HCT116 (cell line): ENCODE measurements around the gene RBM26. TPM values are rescaled to one million over a fixed set of nuclear protein-coding genes. Genes with fewer than 3 reads are reported as not detected.

ENCODE experiments used
- ATAC-seq: fragments of 200-7000 bp; cut with Tn5 transposase; 2 replicates; pipeline ENCODE4 v1.9.1; 2020; ENCODE audit warnings: mild to moderate bottlenecking, moderate library complexity
- BruUV-seq: library from RNA; stranded (reverse); fragments of 400-500 nt; replicated peaks from 2 replicates; lab custom pipeline; 2021; lab: Mats Ljungman, UMichigan
- CTCF ChIA-PET: fragments of 300-600 bp; sonication (Branson Sonifier 250); formaldehyde crosslinking; loops from one replicate; lab custom pipeline; 2021; ENCODE audit warnings: antibody characterized with exemption; lab: Charles Lee
- POLR2A ChIA-PET: fragments of 300-600, 350-600 bp; sonication (Branson Sonifier 250); formaldehyde crosslinking; loops from one replicate; lab custom pipeline; 2021; ENCODE audit warnings: antibody characterized with exemption; lab: Charles Lee
- RAD21 ChIA-PET, 2 experiments: fragments of 300-600 bp; sonication (Branson Sonifier 250); formaldehyde crosslinking; loops; one replicate each; lab custom pipeline; 2023; ENCODE audit warnings: low total read pairs in 2 of 2; ENCODE audit not compliant: uncharacterized antibody in 2 of 2, unreplicated experiment in 2 of 2, low non-redundant PET in 1 of 2; lab: Charles Lee
- DNase-seq: peaks from one replicate; pipeline ENCODE4 v3.0.0-alpha.2; 2010; ENCODE audit warnings: low read depth, low spot score
- H2AFZ ChIP-seq: fragments of 200-600 bp; shearing (Covaris generic), sonication (generic); 2 replicates; pipeline ENCODE4 v1.6.1; 2017; ENCODE audit warnings: low read depth, mixed run types, mixed read lengths, antibody characterized with exemption, low read length; ENCODE audit not compliant: poor library complexity, severe bottlenecking
- H3K27ac ChIP-seq: 2 replicates; pipeline ENCODE4 v1.5.1; 2012; ENCODE audit warnings: low read depth, low read length
- H3K27me3 ChIP-seq: fragments of 200-600 bp; sonication (generic); 2 replicates; pipeline ENCODE4 v1.6.1; 2016; ENCODE audit warnings: mixed run types, low read length, mixed read lengths; ENCODE audit not compliant: insufficient read depth
- H3K36me3 ChIP-seq, 2 experiments: fragments of 200-500 bp in 1 of 2; fragments of 200-600 bp in 1 of 2; sonication (Bioruptor generic) in 1 of 2; sonication (generic) in 1 of 2; 2 replicates each; pipeline versions ENCODE4 v1.5.1 to v1.6.1; 2014 to 2016; ENCODE audit warnings: low read length in 2 of 2, inconsistent platforms in 1 of 2, mixed read lengths in 1 of 2, mixed run types in 1 of 2; ENCODE audit not compliant: insufficient read depth in 2 of 2, control insufficient read depth in 1 of 2
- H3K4me1 ChIP-seq, 2 experiments: fragments of 200-600 bp in 1 of 2; sonication (generic) in 1 of 2; 2 replicates each; pipeline versions ENCODE4 v1.5.1 to v1.6.1; 2012 to 2017; ENCODE audit warnings: low read length in 2 of 2, inconsistent platforms in 1 of 2, mild to moderate bottlenecking in 1 of 2, mixed read lengths in 1 of 2, mixed run types in 1 of 2, moderate library complexity in 1 of 2; ENCODE audit not compliant: insufficient read depth in 2 of 2, control insufficient read depth in 1 of 2
- H3K4me2 ChIP-seq: fragments of 200-600 bp; sonication (generic); 2 replicates; pipeline ENCODE4 v1.6.1; 2017; ENCODE audit warnings: mixed run types, low read length, mixed read lengths
- H3K4me3 ChIP-seq, 2 experiments: fragments of 200-600 bp in 1 of 2; sonication (generic) in 1 of 2; replicated peaks in 1 of 2; 2 replicates each; pipeline ENCODE4 v1.5.1; 2011 to 2016; ENCODE audit warnings: low read length in 2 of 2, control low read depth in 1 of 2, low read depth in 1 of 2, mild to moderate bottlenecking in 1 of 2, mixed read lengths in 1 of 2, mixed run types in 1 of 2
- H3K79me2 ChIP-seq: fragments of 200-600 bp; sonication (generic); 2 replicates; pipeline ENCODE4 v1.6.1; 2017; ENCODE audit warnings: mild to moderate bottlenecking, mixed run types, low read length, moderate library complexity, mixed read lengths; ENCODE audit not compliant: insufficient read depth
- H3K9ac ChIP-seq: fragments of 200-600 bp; sonication (generic); 2 replicates; pipeline ENCODE4 v1.6.1; 2016; ENCODE audit warnings: low read length, mixed read lengths
- H3K9me2 ChIP-seq: fragments of 200-600 bp; sonication (generic), shearing (Covaris generic); 2 replicates; pipeline ENCODE4 v1.6.1; 2017; ENCODE audit warnings: mixed run types, mild to moderate bottlenecking, moderate library complexity; ENCODE audit not compliant: insufficient read depth
- H3K9me3 ChIP-seq, 2 experiments: fragments of 200-500 bp in 1 of 2; fragments of 200-600 bp in 1 of 2; sonication (Bioruptor generic) in 1 of 2; sonication (generic) in 1 of 2; 2 replicates each; pipeline ENCODE4 v1.6.1; 2014 to 2017; ENCODE audit warnings: low read length in 2 of 2, mixed read lengths in 2 of 2, inconsistent platforms in 1 of 2, low read depth in 1 of 2, mild to moderate bottlenecking in 1 of 2, mixed run types in 1 of 2, moderate library complexity in 1 of 2; ENCODE audit not compliant: control insufficient read depth in 1 of 2, insufficient read depth in 1 of 2
- H4K20me1 ChIP-seq: fragments of 200-600 bp; sonication (generic), shearing (Covaris generic); 2 replicates; pipeline ENCODE4 v1.6.1; 2017; ENCODE audit warnings: mixed run types, mild to moderate bottlenecking, moderate library complexity; ENCODE audit not compliant: insufficient read depth
- CBX3 ChIP-seq: IDR thresholded peaks from 2 replicates; pipeline ENCODE4 v1.6.1; 2012; ENCODE audit warnings: low read depth
- CEBPB ChIP-seq: IDR thresholded peaks from 2 replicates; pipeline ENCODE4 v1.6.1; 2012; ENCODE audit warnings: low read depth
- EGR1 ChIP-seq: IDR thresholded peaks from 2 replicates; pipeline ENCODE4 v1.6.1; 2012; ENCODE audit warnings: low read depth
- ELF1 ChIP-seq: IDR thresholded peaks from 2 replicates; pipeline ENCODE4 v1.6.1; 2012; ENCODE audit warnings: low read depth, borderline replicate concordance
- EZH2phosphoT487 ChIP-seq: fragments of 200-600 bp; IDR thresholded peaks from 2 replicates; pipeline ENCODE4 v1.6.1; 2018; ENCODE audit warnings: antibody characterized with exemption, borderline replicate concordance
- FOSL1 ChIP-seq: IDR thresholded peaks from 2 replicates; pipeline ENCODE4 v1.6.1; 2012; ENCODE audit warnings: low read depth
- JUND ChIP-seq: IDR thresholded peaks from 2 replicates; pipeline ENCODE4 v1.6.1; 2012
- MAX ChIP-seq: IDR thresholded peaks from 2 replicates; pipeline ENCODE4 v1.6.1; 2012
- POLR2A ChIP-seq: IDR thresholded peaks from 2 replicates; pipeline ENCODE4 v1.7.0; 2011; ENCODE audit warnings: borderline replicate concordance; ENCODE audit not compliant: insufficient read depth, insufficient read length; ENCODE audit errors: extremely low read depth
- RAD21 ChIP-seq: IDR thresholded peaks from 2 replicates; pipeline ENCODE4 v1.6.1; 2012; ENCODE audit warnings: low read depth, mild to moderate bottlenecking
- REST ChIP-seq: IDR thresholded peaks from 2 replicates; pipeline ENCODE4 v1.6.1; 2012; ENCODE audit warnings: low read depth
- SIN3A ChIP-seq: IDR thresholded peaks from 2 replicates; pipeline ENCODE4 v1.6.1; 2012; ENCODE audit warnings: low read depth
- SRF ChIP-seq: IDR thresholded peaks from 2 replicates; pipeline ENCODE4 v1.6.1; 2012; ENCODE audit warnings: low read depth
- YY1 ChIP-seq: IDR thresholded peaks from 2 replicates; pipeline ENCODE4 v1.6.1; 2011; ENCODE audit warnings: low read length, low read depth, moderate library complexity, mild to moderate bottlenecking; ENCODE audit not compliant: insufficient replicate concordance; ENCODE audit errors: extremely low read depth
- ZFX ChIP-seq: fragments of 450-650 bp; IDR thresholded peaks from 2 replicates; pipeline ENCODE4 v1.6.1; 2017
- ZNF274 ChIP-seq: fragments of 200-500 bp; sonication (Bioruptor generic); IDR thresholded peaks from 2 replicates; pipeline ENCODE4 v1.6.1; 2014; ENCODE audit warnings: mild to moderate bottlenecking, low read depth, low read length, inconsistent platforms
- intact Hi-C: fragments of 100-400 bp; cut with micrococcal nuclease; formaldehyde crosslinking; loops from 2 replicates; pipeline ENCODE4 v1.10.0; 2022
- total RNA-seq: library from RNA; stranded (reverse); gene quantifications from one replicate; pipeline ENCODE4 v1.2.1, GENCODE V29; 2021; ENCODE audit not compliant: unreplicated experiment
- TF ChIP-seq, protein P1 (sequence below): IDR thresholded peaks from 2 replicates; pipeline ENCODE4 v1.6.1; 2011; ENCODE audit warnings: mild to moderate bottlenecking, low read length, moderate library complexity; ENCODE audit not compliant: insufficient replicate concordance; ENCODE audit errors: extremely low read depth
- TF ChIP-seq, protein P2 (sequence below): IDR thresholded peaks from 2 replicates; pipeline ENCODE4 v1.6.1; 2012

RBM26 gene
- total RNA-seq, 1 experiment from 2014 or later = 52.5 TPM

DNA sequence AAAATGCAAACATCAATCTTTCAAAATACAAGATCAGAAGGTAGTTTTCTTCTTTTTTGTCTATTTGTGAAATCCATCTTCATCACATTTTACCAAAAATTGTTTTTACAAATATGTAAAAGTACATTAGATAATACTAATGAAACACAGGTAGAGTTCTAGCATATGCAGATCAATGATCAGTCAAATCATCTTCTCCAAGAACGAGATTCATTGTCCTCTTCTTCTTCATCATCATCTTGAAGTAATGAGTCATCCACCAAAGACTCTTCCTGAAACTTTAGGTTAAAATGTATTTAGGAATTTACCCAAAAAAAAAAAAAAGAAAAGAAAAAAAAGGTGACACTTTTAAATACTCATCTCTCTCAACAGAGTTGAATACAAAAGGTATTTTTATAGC, 85.6 kb downstream of the RBM26 start (continued):
- TF ChIP-seq REST = no peak
- TF ChIP-seq, protein P1, sequence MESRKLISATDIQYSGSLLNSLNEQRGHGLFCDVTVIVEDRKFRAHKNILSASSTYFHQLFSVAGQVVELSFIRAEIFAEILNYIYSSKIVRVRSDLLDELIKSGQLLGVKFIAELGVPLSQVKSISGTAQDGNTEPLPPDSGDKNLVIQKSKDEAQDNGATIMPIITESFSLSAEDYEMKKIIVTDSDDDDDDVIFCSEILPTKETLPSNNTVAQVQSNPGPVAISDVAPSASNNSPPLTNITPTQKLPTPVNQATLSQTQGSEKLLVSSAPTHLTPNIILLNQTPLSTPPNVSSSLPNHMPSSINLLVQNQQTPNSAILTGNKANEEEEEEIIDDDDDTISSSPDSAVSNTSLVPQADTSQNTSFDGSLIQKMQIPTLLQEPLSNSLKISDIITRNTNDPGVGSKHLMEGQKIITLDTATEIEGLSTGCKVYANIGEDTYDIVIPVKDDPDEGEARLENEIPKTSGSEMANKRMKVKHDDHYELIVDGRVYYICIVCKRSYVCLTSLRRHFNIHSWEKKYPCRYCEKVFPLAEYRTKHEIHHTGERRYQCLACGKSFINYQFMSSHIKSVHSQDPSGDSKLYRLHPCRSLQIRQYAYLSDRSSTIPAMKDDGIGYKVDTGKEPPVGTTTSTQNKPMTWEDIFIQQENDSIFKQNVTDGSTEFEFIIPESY = no peak
- no peak for TF ChIP-seq YY1
- TF ChIP-seq SRF = no peak
- TF ChIP-seq EZH2phosphoT487 = no peak
- TF ChIP-seq ELF1 = no peak
- TF ChIP-seq CBX3 = no peak
- no peak for TF ChIP-seq EGR1

DNA sequence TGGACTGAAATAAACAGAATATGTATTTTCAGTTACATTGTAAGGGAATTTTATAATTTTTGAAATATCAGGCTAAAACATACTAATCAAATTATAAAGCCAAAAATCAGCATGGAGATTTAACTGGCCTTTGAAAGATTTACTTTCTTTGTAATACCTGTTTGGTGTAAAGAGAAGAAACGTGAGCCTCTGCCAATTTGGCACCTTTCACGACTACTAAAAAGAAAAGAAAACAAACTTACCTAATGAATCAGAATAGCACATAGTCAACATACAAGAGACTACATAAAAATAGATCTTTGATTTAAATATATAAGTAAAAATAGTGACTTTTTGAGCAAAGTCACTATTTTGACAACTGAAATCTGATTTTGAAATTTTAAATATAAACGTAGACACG, 87.4 kb downstream of the RBM26 start:
- no peak for DNase-seq
- Histone ChIP-seq H3K4me1 (no peaks in the 10 kb centered on the region), H3K36me3 (peaks cover 10 to 24% of the 10 kb centered on the region in 2 experiments; a peak in 3 of 4 replicates), H3K4me3 (no peak overlapping the region), H3K27me3 (no peaks in the 10 kb centered on the region), H3K4me2 (no peak overlapping the region), H3K27ac (no peak overlapping the region), H2AFZ (no peak overlapping the region), H3K9me2 (no peaks in the 10 kb centered on the region), H3K9ac (no peak overlapping the region), H3K9me3 (no peaks in the 10 kb centered on the region), H4K20me1 (no peaks in the 10 kb centered on the region), H3K79me2 (no peaks in the 10 kb centered on the region)
- CTCF ChIA-PET = no interaction called here
- no TSS peak for BruUV-seq
- ATAC-seq = no peak
- RAD21 ChIA-PET = no interaction called here
- POLR2A ChIA-PET = no interaction called here
- intact Hi-C loops = no loop called here
- TF ChIP-seq YY1 = no peak
- TF ChIP-seq RAD21 = no peak
- TF ChIP-seq REST = no peak
- no peak for TF ChIP-seq JUND
- no peak for TF ChIP-seq ZFX
- no peak for TF ChIP-seq SIN3A
- TF ChIP-seq ZNF274 = no peak
- TF ChIP-seq CEBPB = no peak
- TF ChIP-seq, protein P2, sequence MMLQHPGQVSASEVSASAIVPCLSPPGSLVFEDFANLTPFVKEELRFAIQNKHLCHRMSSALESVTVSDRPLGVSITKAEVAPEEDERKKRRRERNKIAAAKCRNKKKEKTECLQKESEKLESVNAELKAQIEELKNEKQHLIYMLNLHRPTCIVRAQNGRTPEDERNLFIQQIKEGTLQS = no peak
- no peak for TF ChIP-seq MAX
- TF ChIP-seq POLR2A = no peak
- TF ChIP-seq SRF = no peak
- no peak for TF ChIP-seq ELF1
- TF ChIP-seq FOSL1 = no peak
